Stimulated activated CD8-positive, alpha-beta memory T cell treated with anti-CD3 and anti-CD28 coated beads, Interleukin-12 subunit alpha, Interleukin-12 subunit beta, amount 100 ng/mL, for 4 hours (primary cell): ENCODE measurements around the gene CHEK2.
"Not testable (repeated sequence)": the region's sequence is repeated elsewhere in the genome, so short reads cannot be mapped to it uniquely, and the experiment has no call there.

Source experiments
- DNase-seq: peaks from one replicate; pipeline ENCODE4 v3.0.0-alpha.2; 2020; ENCODE audit warnings: low read depth

The CHEK2 gene

GRCh38 chr22:28741785-28742561 is at the start of gene CHEK2, which contains the start of gene HSCB:
TSS of gene CHEK2 (minus strand) at chr22:28741820. CDS start at chr22:28734721, 7,099 bp downstream.
TSS of gene HSCB (plus strand) at chr22:28742039. CDS start at chr22:28742096, 57 bp downstream.
- peak; percentile 93 for DNase-seq

- DNase-seq: no peak
Observed at GRCh38 chr22:28791124-28791523, 49.5 kb upstream of the CHEK2 start.

DNA sequence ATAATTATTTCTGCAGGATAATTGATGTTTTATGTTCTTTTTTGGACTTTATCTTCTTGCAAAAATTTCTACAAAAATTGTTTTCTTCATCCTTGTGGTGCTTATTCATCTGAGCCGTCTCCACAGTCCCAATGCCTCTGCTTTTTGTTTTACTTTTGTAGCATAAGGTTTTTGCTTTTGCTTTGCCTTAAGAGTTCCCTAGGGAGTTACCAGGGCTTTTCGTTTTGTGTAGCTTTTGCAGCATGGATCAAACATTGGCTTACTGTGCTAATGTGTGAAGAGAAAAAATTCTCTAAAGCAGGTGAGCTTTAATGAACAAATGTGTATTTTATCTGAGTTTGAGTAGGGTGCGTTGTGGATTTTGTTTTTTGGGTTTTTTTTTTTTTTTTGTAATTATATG is 47.0 kb upstream of the CHEK2 start:
- no peak for DNase-seq

DNA sequence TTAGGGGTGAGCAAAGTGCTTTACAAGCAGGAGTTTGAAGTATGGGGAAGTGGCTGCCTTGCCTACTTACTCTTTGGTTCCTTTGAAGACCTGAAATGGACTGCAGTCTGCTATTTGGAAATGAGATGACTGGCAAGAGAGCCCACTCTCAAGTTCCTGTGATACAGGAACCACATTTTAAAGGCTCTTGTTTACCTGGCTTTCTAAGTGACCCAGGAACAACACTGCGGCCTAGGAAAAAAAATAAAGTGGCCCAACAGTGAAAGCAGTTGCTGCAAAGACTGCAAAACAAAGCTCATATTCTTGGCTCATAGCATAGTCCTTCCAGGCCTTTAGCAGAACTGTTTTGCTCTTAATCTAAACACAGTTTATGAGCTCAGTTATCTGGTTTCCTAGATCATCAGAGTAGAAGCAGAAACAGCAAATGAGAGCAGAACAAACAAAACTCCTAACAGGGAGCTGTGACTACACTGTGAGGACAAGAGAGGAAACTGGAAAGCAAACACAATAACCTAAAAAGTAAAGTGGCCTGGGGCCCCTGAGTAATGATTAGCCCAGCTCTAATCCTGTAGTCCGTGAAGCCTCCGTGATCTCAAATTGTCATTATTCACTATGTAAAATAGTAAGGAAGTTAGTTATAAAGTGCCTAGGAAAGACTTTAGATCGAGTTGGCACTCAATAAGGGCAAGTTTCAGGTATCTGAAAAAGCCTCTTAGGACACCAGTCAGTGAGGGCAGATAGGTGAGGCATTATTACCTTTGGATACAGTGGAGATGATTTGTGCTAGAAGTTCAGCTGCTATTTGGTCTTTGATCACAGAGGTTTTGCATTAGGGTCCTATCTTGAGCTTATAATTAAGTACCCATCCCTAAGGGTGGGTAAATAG is 42.4 kb upstream of the CHEK2 start:
- DNase-seq: no peak

DNA sequence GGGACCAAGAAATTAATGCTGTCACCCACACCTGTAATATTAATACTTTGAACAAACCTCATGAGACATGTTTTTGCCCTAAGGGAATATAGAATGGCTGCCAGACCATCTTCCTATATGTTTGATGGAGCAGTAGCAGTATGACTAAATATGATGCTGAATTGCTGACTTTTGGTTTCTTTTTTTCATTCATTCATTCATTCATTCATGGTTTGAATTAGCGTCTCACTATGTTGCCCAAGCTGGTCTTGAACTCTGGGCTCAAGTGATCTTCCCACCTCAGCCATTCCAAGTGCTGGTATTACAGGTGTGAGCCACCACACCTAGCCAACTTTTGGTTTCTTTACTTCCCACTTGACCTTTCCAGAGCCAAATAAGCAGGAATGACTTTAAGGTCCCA is 38.7 kb upstream of the CHEK2 start:
- DNase-seq: no peak

GRCh38 chr22:28779833-28780232 is 38.2 kb upstream of the CHEK2 start:
- no peak for DNase-seq

GRCh38 chr22:28774378-28774777 is 32.8 kb upstream of the CHEK2 start:
- no peak for DNase-seq

DNA sequence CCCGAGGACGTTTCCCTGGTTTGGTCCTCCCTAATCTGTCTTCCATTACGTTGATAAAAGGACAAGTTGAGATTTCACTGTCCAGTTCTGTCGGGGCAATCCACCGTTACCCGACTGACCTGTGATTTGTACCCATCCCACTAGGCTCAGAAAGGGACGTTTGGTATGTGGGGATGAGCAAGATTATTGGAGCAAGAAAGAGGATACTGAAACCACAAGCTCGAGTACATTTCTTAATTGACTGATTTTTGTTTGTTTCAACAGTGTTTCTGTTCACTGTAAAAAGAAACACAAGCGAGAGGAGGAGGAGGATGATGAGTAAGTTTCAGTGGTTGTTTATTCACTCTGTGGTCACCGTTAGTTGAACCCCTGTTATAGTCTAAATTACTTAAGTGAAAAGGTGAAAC is 31.8 kb upstream of the CHEK2 start:
- DNase-seq: no peak

DNA sequence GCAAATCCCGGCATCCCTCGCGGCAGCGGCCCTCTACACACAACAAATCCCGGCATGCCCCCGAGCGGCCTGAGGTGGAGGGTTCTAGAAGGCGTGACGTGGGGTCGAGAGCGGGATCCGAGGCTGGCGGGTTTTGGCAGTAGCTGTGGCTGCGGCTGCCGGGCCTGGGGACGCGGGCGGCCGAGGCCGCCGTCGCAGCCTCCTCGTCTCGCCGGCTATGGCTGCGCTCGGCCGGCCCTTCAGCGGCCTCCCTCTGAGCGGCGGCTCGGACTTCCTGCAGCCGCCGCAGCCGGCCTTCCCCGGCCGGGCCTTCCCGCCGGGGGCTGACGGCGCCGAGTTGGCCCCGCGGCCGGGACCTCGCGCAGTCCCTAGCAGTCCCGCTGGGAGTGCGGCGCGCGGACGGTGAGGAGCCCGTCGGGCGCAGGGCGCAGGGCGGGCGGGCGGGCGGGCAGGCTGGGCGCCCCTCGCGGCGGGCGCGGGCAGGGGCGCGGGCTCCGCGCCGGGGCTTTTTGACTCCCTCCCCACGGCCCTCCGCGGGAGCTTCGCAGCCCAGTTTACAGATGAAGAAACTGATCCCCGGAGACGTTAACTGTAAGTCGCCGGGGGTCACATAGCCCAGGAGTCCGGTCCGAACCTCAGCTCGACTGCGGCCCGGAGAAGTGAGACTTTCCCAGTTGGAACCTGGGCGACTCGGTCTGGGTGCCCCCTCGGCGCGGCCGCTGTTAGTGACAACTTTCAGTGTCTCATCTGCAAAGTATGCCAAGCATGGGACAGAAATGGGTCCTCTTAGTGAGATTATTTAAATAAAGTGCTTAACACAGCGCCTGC is 31.2 kb upstream of the CHEK2 start, which contains the start of gene CCDC117:
Gene CCDC117, plus strand, starts transcription at position 63 of the 828 bp plus-strand sequence. Its CDS starts 155 bp downstream, at position 218.
- peak; percentile 86 for DNase-seq

DNA sequence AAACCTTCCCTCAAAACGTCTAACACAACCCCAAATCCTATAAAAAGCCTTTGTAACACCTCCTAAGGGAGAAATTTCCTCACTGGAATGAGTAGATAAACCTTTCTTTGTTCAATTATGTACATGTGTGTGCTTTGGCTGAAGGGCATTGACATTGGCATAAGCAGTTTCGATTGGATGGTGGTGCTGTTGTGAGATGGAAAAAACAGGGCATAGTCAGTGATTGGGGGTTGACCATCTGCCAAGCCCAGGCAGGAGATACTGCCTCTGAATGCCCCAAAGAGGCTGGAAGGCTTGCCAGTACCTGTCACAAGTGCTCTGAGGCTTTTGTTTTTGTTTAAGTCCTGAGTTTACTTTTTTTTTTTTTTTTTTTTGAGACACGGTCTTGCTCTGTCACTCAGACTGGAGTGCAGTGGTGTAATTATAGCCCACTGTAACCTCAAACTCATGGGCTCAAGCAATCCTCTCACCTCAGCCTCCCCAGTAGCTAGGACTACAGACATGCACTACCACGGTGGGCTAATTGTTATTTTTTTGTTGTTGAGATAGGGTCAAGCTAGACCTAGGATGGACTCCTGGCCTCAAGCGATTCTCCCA is 29.7 kb upstream of the CHEK2 start:
- DNase-seq: no peak

- no peak for DNase-seq
Observed at GRCh38 chr22:28769394-28770085, 27.9 kb upstream of the CHEK2 start.

DNA sequence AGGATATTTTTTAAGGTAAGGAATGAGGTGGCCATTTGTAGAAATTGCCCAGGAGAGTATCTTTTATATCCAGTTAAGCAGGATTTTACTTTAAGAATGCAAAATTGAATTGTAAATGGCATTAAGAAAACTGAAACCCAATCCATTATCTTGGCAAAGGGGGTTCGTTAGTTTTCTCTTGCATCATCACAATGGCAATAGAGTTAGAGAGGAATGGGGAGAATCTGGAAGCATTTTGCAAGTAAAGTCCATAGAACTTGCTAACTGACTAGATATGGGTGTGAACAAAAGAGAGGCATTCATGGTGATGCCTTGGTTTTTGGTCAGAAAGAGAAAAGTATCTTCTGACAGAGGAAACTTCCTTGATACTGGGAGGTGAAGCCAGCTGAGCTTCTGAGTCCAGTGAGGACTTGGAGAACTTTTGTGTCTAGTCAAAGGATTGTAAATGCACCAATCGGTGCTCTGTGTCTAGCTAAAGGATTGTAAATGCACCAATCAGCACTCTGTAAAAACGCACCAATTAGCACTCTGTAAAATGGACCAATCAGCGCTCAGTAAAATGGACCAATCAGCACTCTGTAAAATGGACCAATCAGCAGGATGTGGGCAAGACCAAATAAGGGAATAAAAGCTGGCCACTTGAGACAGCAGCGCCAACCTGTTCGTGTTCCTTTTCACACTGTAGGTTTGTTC is 27.2 kb upstream of the CHEK2 start:
- DNase-seq: no peak

GRCh38 chr22:28766628-28767027 is 25.0 kb upstream of the CHEK2 start:
- DNase-seq: no peak

GRCh38 chr22:28762000-28762399 is 20.4 kb upstream of the CHEK2 start:
- not testable (repeated sequence) for DNase-seq

DNA sequence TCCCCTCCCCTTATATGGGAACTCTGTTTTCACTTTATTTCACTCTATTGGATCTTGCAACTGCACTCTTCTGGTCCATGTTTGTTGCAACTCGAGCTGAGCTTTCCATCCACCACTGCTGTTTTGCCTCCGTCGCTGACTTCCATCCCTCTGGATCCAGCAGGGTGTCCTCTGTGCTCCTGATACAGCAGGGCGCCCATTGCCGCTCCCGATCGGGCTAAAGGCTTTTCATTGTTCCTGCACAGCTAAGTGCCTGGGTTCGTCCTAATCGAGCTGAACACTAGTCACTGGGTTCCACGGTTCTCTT is 19.8 kb upstream of the CHEK2 start:
- no peak for DNase-seq

DNA sequence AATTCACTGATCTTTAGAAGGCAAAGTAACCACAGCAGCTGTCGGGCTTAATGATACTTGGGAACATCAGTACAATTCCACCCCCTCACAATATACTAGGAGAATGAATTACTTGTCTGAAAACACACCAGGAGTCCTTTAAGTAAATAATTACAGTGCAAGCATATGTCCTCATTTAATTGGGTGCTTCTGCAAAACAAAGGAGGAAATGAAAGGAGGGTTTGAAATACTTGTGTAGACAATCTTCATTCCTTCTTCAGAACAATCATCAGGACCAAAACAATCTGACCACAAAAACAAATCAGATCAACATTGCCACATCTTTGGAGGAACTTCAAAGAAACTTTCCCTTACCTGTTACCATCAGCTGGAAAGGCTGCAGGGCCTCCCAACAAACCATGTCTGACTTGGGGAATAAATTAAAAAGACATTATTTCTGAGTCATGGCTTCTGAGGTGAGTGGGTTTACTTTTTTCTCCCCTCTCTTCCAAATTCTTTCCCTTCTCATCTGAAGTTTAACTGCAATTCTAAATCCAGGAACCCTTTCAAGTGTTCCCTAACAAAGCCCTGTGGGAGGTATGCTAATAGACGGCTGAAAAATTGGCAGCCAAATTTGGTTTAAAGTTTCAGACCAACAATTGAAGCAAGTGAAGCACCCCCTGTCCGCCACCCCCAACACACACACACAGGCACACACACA is 18.4 kb upstream of the CHEK2 start:
- DNase-seq: no peak

DNA sequence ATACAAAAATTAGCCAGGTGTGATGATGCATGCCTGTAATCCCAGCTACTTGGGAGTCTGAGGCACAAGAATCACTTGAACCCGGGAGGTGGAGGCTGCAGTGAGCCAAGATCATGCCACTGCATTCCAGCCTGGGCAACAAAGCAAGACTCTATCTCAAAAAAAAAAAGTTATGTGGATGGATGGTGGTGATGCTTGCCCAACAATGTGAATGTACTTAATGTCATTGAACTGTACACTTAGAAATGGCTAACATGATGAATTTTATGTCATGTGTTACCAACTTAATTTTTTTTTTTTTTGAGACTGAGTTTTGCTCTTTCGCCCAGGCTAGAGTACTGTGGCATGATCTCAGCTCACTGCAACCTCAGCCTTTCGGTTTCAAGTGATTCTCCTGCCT is 12.9 kb upstream of the CHEK2 start:
- not testable (repeated sequence) for DNase-seq

- DNase-seq: no peak
Observed at GRCh38 chr22:28750471-28750881, 8.9 kb upstream of the CHEK2 start.

GRCh38 chr22:28743852-28744251 is 2.2 kb upstream of the CHEK2 start:
- no peak for DNase-seq

GRCh38 chr22:28742562-28742962 is 942 bp upstream of the CHEK2 start:
- no peak for DNase-seq
